IPS-18a (cell line): ENCODE data around the gene BLNK.

Experiments
- H3K27ac ChIP-seq: one replicate; pipeline ENCODE4 v1.5.1; 2013; ENCODE audit warnings: low read length
- H3K27me3 ChIP-seq: one replicate; pipeline ENCODE4 v1.6.1; 2013; ENCODE audit warnings: mild to moderate bottlenecking, low read length; ENCODE audit not compliant: control insufficient read depth, insufficient read depth
- H3K36me3 ChIP-seq: one replicate; pipeline ENCODE4 v1.6.1; 2013; ENCODE audit warnings: low read depth, low read length; ENCODE audit not compliant: control insufficient read depth
- H3K4me1 ChIP-seq: one replicate; pipeline ENCODE4 v1.6.1; 2013; ENCODE audit warnings: low read depth, low read length; ENCODE audit not compliant: control insufficient read depth
- H3K4me3 ChIP-seq: one replicate; pipeline ENCODE4 v1.5.1; 2013; ENCODE audit warnings: low read length
- H3K9ac ChIP-seq: one replicate; pipeline ENCODE4 v1.6.1; 2013; ENCODE audit warnings: mild to moderate bottlenecking, low read length, moderate library complexity
- H3K9me3 ChIP-seq: one replicate; pipeline ENCODE4 v1.6.1; 2013; ENCODE audit warnings: low read depth, low read length; ENCODE audit not compliant: control insufficient read depth

The BLNK gene

DNA sequence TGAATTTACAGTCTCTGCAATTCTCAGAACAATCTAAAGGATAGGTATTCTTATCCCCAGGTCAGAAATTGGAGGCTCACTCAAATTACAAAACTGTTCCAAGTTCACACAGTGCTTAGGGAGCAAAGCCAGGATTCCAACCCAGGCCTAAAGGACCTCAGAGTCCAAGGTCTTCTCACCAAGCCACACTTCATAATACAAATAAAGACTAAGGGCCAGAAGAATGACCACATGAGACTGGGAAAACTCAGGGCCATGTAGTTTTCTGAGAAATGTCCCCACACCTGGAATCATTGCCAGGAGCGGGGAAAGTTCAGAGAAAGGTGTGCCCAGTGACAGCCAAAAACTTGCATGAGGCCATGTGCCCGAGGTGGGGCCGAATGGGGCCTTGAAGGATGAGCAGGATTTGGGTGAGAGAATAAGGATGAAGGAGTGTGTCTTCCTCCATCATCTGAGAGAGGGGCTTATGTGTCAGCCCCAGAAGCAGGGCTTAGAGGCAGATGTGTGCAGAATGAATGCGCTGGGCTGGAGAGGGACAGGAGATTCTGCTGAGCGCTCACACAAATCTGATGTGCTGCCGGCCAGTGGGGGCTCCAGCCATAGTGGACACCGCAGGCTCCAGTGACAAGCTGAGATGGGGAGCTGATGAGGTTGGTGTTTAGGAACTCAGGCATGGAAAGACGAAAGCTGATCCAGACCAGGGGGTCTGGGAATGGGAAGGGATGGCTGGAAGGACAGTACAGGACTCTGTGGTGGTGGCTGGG lies 35.9 kb downstream of the BLNK start:
- Histone ChIP-seq H3K27ac (no peak overlapping the region), H3K27me3 (no peaks in the 10 kb centered on the region), H3K9ac (no peak overlapping the region), H3K36me3 (no peaks in the 10 kb centered on the region), H3K9me3 (no peaks in the 10 kb centered on the region), H3K4me1 (no peaks in the 10 kb centered on the region), H3K4me3 (no peak overlapping the region)

DNA sequence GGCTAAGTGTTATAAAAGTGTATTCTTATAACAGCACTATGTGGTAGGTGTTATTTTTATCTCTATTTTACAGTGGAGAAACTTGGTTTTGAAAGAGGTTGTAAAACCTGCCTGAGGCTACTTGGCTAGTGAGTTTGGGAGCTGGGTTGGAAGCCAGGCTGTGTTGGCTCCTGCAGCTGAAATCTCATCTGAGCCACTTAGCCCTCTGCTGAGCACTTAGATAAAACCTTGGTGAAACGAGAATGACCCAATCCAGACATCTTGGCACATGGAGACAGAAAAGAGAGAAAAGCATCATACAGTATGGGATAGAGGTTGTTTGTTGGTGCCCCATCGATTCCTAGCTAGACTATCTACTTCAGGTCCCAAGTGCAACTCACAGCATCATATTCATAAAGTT lies 37.4 kb downstream of the BLNK start:
- H3K36me3 ChIP-seq, result no peaks in the 10 kb centered on the region
- H3K27me3 ChIP-seq, result no peaks in the 10 kb centered on the region
- no peak overlapping the region for H3K27ac ChIP-seq
- no peak overlapping the region for H3K4me3 ChIP-seq
- H3K9ac ChIP-seq, result no peak overlapping the region
- H3K4me1 ChIP-seq, result no peaks in the 10 kb centered on the region
- no peaks in the 10 kb centered on the region for H3K9me3 ChIP-seq

DNA sequence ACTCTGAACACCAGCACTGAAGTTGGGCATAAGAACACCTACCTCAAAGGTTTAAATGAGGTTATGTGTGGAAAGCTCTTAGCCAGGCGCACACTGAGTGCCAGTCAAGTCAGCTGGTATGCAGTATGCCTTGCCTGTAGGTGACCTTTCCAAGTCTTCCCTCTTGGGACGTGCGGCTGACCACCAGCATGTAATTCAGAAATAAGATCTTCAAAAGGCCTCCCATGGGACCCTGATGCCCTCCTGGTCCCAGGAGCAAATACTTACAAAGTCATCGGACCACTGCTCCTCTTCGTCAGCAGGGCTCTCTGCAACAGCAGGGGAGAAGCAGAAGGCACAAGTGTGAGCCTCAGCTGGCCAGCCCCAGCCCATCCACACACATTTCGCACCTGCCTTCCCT lies 40.8 kb downstream of the BLNK start:
- Histone ChIP-seq H3K36me3 (no peaks in the 10 kb centered on the region), H3K4me3 (no peak overlapping the region), H3K27me3 (no peaks in the 10 kb centered on the region), H3K4me1 (no peaks in the 10 kb centered on the region), H3K9me3 (no peaks in the 10 kb centered on the region), H3K9ac (no peak overlapping the region), H3K27ac (no peak overlapping the region)

DNA sequence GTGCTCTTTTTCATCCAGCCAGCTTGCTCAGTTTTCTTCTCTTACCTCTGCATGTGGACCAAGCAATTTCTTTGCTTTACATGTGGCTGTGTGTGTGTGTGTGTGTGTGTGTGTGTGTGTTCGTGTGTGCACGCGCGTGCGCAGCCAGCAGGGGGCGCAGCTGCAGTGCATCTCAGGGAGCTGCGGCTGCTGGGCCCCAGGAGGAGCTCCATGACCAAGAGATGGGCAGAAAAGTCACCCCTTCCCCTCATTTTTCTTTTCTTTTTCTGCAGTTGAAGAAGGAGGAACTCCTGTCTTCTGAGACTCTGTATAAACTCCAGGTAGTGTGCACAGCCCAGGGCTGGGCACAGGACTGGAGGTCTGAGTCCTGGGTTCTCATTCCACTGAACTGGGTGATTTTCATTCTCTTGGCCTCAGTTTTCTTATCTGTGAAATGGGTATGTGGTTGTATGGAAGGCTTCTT lies 41.8 kb downstream of the BLNK start:
- Histone ChIP-seq H3K4me3 (no peak overlapping the region), H3K9me3 (no peaks in the 10 kb centered on the region), H3K4me1 (no peaks in the 10 kb centered on the region), H3K27me3 (no peaks in the 10 kb centered on the region), H3K27ac (no peak overlapping the region), H3K36me3 (no peaks in the 10 kb centered on the region), H3K9ac (no peak overlapping the region)

DNA sequence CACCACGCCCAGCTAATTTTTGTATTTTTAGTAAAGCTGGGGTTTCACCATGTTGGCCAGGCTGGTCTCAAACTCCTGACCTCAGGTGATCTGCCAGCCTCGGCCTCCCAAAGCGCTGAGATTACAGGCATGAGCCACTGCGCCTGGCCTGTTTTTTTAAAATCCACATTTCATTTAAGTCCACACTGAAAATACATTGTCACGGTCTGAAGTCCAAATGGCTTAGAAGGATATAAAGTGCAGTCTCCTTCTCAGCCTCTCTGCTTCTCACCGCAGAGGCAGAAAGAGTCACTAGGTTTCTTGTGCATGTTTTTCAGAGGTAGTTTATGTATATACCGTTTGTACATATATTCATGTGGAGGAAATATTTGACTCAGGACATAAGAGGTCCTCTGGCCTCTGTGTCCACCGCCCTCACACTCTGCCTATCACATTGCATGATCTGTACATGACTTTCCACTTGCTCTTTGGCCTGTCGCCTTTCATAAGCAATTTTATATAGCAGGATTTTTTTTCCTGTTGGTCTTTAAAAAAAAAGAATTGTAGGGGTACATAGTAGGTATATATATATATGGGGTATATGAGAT lies 42.9 kb downstream of the BLNK start:
- H3K4me3 ChIP-seq, result no peak overlapping the region
- no peaks in the 10 kb centered on the region for H3K36me3 ChIP-seq
- peaks cover 5% of the 10 kb centered on the region for H3K4me1 ChIP-seq
- H3K9me3 ChIP-seq, result no peaks in the 10 kb centered on the region
- no peak overlapping the region for H3K27ac ChIP-seq
- H3K27me3 ChIP-seq, result no peaks in the 10 kb centered on the region
- no peak overlapping the region for H3K9ac ChIP-seq

DNA sequence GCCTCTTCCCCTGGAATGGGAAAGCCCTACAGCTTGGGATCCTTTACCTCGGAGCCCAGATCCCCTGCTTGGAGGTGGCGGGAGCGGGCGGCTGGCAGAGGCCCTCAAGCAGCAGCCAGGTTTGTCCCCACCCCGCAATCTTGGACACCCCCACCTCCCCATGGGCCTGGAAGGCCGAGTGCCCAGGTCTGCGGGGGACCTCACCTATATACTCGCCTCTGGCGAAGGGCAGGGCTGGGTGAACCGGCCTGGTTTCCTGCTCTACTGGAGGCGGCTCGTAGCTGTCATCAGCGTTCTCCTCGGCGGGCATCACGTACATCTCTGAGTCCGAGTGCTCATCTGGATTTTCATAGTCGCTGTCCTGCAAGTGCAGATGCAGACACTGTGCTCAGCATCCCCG lies 44.2 kb downstream of the BLNK start:
- Histone ChIP-seq H3K27ac (no peak overlapping the region), H3K9ac (no peak overlapping the region), H3K4me1 (peaks cover 10% of the 10 kb centered on the region), H3K9me3 (no peaks in the 10 kb centered on the region), H3K27me3 (no peaks in the 10 kb centered on the region), H3K36me3 (no peaks in the 10 kb centered on the region), H3K4me3 (no peak overlapping the region)

DNA sequence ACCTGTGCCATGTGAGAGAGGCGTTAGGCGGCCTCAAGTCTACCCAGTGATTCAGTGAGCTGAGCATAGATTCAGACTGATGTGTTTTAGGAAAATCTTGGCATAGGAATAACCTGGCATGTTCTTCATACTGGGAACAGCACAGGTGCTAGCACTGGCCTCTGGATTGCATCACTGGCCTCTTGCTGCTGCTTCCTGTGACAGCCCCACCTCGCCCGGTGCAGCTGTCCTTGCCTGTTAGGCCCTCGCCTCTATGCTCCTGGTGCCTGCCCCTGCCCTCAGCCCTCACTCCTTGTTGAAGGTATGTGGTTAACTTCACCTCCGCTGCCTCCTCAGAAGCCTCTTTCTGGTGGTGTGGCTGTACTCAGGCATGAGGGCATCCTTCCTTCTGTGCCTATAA lies 46.2 kb downstream of the BLNK start:
- no peak overlapping the region for H3K27ac ChIP-seq
- no peak overlapping the region for H3K4me3 ChIP-seq
- H3K27me3 ChIP-seq, result no peaks in the 10 kb centered on the region
- H3K9ac ChIP-seq, result no peak overlapping the region
- H3K9me3 ChIP-seq, result no peaks in the 10 kb centered on the region
- no peaks in the 10 kb centered on the region for H3K36me3 ChIP-seq
- peaks cover 20% of the 10 kb centered on the region for H3K4me1 ChIP-seq

DNA sequence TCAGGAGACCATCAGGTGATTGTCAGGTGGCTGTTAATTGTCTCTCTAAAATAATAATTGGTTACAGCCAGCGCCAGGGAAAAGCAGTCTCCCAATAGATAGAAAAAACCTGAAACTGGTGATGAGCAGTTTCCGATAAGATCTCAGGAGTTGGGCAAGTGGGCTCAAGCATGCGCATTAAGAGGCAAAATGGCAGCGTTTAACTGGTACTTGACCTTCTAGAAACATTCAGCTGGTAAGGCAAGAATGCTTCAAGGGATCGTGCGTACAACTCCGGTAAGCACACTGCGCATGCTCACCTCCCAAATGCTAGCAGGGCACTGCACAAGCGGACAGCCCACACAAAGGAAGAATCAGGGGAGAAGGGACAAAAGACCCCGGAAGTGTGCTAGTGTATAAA lies 48.5 kb downstream of the BLNK start:
- Histone ChIP-seq H3K27me3 (no peaks in the 10 kb centered on the region), H3K36me3 (no peaks in the 10 kb centered on the region), H3K27ac (no peak overlapping the region)

DNA sequence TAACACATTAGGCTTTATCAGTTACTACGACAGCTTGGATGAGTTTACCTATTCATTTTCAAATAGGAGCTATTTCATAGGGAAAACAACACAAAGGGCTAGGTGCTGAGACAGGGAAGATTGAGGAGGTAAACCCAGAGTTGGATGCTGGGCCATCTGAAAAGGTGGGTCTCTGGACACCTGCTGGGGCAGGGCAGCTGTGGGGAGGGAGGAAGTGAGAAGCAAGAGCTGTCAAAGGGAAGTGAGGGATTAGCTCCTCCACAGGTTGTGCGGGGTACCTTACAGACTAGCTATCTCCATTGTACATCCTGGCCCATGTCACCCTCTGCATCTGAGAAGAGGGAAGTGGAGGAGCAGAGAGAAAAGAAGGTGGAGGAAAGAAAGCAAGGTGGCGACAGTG lies 48.9 kb downstream of the BLNK start:
- Histone ChIP-seq H3K36me3 (no peaks in the 10 kb centered on the region), H3K4me1 (peaks cover 20% of the 10 kb centered on the region), H3K27me3 (no peaks in the 10 kb centered on the region), H3K4me3 (no peak overlapping the region), H3K9me3 (no peaks in the 10 kb centered on the region), H3K27ac (no peak overlapping the region), H3K9ac (no peak overlapping the region)

More for the DNA sequence above, 48.5 kb downstream of the BLNK start:
- H3K9me3 ChIP-seq, result no peaks in the 10 kb centered on the region
- no peak overlapping the region for H3K9ac ChIP-seq
- H3K4me1 ChIP-seq, result peaks cover 20% of the 10 kb centered on the region
- H3K4me3 ChIP-seq, result no peak overlapping the region

DNA sequence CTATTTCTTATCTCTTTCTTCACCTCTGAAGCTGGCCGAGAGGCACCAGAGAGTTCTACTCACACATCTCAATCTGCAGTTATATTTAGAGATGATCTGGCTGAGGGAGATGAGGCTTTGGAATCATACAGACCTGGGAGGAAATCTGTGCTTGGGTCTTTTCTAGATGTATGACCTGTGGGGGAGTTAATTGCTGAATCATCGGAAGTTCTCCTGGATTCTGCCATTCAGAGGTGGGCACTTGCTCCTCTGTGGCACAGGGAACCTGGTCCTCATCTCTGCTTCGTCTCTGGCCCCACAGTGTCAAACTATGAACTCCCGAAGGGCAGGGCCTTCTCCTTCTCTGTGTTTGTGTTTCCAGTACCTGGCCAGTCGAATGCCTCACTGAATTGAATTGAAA lies 52.5 kb downstream of the BLNK start:
- H3K4me1 ChIP-seq, result peaks cover 18% of the 10 kb centered on the region
- no peak overlapping the region for H3K9ac ChIP-seq
- no peak overlapping the region for H3K27ac ChIP-seq
- H3K27me3 ChIP-seq, result no peaks in the 10 kb centered on the region
- H3K4me3 ChIP-seq, result no peak overlapping the region
- no peaks in the 10 kb centered on the region for H3K9me3 ChIP-seq
- H3K36me3 ChIP-seq, result no peaks in the 10 kb centered on the region

DNA sequence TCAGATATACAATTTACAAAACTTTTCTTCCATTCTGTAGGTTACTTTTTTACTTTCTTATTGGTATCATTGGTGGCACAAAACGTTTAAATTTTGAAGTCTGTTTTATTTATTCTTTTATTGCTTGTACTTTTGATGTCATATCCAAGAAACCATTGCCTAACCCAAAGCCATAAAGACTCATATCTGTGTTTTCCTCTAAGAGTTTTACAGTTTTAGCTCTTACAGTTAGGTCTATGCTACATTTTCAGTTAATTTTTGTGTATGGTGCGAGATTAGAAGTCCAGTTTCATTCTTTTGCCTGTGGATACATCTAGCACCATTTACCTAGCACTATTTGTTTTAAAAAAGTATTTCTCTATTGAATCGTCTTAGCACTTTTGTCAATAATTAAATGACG lies 53.7 kb downstream of the BLNK start:
- H3K27me3 ChIP-seq, result no peaks in the 10 kb centered on the region
- no peak overlapping the region for H3K4me3 ChIP-seq
- no peaks in the 10 kb centered on the region for H3K36me3 ChIP-seq
- peaks cover 12% of the 10 kb centered on the region for H3K4me1 ChIP-seq
- H3K9ac ChIP-seq, result no peak overlapping the region
- no peaks in the 10 kb centered on the region for H3K9me3 ChIP-seq
- H3K27ac ChIP-seq, result no peak overlapping the region

DNA sequence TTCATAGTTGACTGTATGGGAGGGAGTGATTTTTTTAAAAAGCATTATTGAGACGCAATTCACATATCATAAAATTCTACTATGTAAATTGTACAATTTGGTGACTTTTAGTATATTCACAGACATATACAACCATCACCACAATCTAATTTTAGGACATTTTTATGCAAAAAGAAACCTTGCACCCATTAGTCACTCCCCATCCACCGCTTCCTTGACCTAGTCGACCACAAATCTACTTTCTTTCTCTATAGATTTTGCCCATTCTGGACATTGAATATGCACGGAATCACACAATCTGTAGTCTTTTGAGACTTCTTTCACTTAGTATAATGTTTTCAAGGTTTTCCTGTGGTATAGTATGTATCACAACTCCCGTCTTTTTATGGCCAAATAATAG lies 54.6 kb downstream of the BLNK start:
- no peaks in the 10 kb centered on the region for H3K9me3 ChIP-seq
- H3K27ac ChIP-seq, result no peak overlapping the region
- H3K27me3 ChIP-seq, result no peaks in the 10 kb centered on the region
- H3K4me1 ChIP-seq, result peaks cover 6% of the 10 kb centered on the region
- no peak overlapping the region for H3K9ac ChIP-seq
- no peaks in the 10 kb centered on the region for H3K36me3 ChIP-seq
- no peak overlapping the region for H3K4me3 ChIP-seq
